Lower leg skin (tissue), 3 donors: ENCODE results near the gene DNAJC13.

Experiments
- POLR2A ChIP-seq, 2 donors: fragments of 450-650 bp; IDR thresholded peaks; one replicate each; pipeline ENCODE4 v1.6.1; 2016 to 2017; ENCODE audit warnings: antibody characterized with exemption in 2 of 2, mild to moderate bottlenecking in 1 of 2, moderate library complexity in 1 of 2
- TF ChIP-seq, protein P1 (sequence below), 3 donors: fragments of 450-650 bp; IDR thresholded peaks; one replicate each; pipeline ENCODE4 v1.5.1; 2016; ENCODE audit warnings: antibody characterized with exemption in 3 of 3, mild to moderate bottlenecking in 3 of 3, moderate library complexity in 2 of 3

DNA sequence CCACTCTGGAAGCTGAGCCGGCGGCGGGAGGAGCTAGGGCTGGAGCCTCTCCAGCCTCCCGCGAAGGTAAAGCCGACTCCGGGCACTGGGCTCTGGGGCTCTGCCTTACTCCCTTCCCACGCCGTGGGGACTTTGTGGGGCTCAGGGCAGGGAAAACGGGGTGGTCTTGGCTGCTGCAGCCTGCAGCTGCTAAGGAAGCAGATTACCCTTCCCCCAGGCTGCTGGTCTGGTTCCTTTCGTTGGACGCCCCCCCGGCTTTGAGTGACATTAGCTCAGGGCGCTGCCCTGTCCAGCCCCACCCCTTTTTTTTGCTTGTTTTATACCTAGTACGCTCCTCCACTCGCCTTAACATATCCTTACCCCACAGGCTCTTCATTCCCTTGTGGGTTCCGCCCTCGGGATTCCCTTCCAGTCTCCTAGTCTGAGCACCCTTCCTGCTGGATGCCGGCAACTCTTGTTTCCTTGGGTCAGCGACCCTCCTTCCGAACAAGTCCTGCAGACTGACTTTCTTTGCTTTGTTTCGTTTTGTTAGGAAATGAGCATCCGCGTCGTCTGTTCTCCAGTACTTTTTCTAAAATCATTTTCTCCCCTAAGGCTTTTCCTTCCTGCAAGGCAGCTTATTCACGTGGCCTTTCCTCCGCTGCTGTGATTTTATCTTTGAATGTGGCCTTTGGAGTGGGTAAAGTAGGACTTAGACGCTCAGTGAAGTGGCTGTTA is 551 bp downstream of the DNAJC13 start:
- TF ChIP-seq, protein P1, sequence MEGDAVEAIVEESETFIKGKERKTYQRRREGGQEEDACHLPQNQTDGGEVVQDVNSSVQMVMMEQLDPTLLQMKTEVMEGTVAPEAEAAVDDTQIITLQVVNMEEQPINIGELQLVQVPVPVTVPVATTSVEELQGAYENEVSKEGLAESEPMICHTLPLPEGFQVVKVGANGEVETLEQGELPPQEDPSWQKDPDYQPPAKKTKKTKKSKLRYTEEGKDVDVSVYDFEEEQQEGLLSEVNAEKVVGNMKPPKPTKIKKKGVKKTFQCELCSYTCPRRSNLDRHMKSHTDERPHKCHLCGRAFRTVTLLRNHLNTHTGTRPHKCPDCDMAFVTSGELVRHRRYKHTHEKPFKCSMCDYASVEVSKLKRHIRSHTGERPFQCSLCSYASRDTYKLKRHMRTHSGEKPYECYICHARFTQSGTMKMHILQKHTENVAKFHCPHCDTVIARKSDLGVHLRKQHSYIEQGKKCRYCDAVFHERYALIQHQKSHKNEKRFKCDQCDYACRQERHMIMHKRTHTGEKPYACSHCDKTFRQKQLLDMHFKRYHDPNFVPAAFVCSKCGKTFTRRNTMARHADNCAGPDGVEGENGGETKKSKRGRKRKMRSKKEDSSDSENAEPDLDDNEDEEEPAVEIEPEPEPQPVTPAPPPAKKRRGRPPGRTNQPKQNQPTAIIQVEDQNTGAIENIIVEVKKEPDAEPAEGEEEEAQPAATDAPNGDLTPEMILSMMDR (IDR thresholded peaks at IDR 0.05) = no peak
- TF ChIP-seq POLR2A (IDR thresholded peaks at IDR 0.05) = no peak
